Activated naive CD4-positive, alpha-beta T cell treated with anti-CD3 and anti-CD28 coated beads, Interleukin-2, amount 50 U/mL, for 24 hours (primary cell): ENCODE data around the gene RS1.

Experiments used
- H3K27ac Mint-ChIP-seq: one replicate; pipeline ENCODE4 v1.8.0; 2021; ENCODE audit warnings: mild to moderate bottlenecking, mixed read lengths
- H3K27me3 Mint-ChIP-seq: one replicate; pipeline ENCODE4 v1.8.0; 2021; ENCODE audit warnings: mixed read lengths
- H3K36me3 Mint-ChIP-seq: one replicate; pipeline ENCODE4 v1.8.0; 2021; ENCODE audit warnings: mixed read lengths
- H3K4me1 Mint-ChIP-seq: one replicate; pipeline ENCODE4 v1.8.0; 2021; ENCODE audit warnings: mixed read lengths
- H3K4me3 Mint-ChIP-seq: one replicate; pipeline ENCODE4 v1.8.0; 2021; ENCODE audit warnings: mild to moderate bottlenecking, mixed read lengths
- H3K9me3 Mint-ChIP-seq: one replicate; pipeline ENCODE4 v1.8.0; 2021; ENCODE audit warnings: mixed read lengths

Gene RS1

GRCh38 chrX:18643243-18643642 lies 28.7 kb downstream of the RS1 start:
- Mint-ChIP-seq H3K9me3 (no peaks in the 10 kb centered on the region), H3K27me3 (no peaks in the 10 kb centered on the region), H3K27ac (no peak overlapping the region), H3K36me3 (no peaks in the 10 kb centered on the region), H3K4me1 (no peaks in the 10 kb centered on the region), H3K4me3 (no peak overlapping the region)

DNA sequence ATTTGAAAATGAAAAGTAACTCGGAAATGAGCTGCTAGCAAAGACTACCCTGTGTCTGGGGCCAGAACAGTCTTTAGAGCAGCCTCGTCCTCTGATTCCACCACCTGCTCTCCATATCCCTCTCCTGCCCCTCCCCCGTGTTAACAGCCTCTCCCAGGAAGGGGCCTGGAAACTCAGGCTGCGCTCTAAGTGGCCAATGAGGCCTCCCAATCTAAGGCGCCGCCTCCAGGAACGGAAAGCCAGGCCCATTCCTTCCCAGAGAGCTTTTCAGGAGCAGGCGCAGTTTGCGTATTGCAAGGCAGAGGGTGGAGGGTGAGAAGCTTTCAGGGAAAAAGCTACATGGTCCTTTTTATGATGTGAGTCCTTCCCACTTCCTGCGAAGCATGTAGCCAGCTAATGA lies 31.2 kb downstream of the RS1 start:
- Mint-ChIP-seq H3K4me3 (no peak overlapping the region), H3K9me3 (no peaks in the 10 kb centered on the region), H3K4me1 (no peaks in the 10 kb centered on the region), H3K27me3 (no peaks in the 10 kb centered on the region), H3K27ac (no peak overlapping the region), H3K36me3 (no peaks in the 10 kb centered on the region)

DNA sequence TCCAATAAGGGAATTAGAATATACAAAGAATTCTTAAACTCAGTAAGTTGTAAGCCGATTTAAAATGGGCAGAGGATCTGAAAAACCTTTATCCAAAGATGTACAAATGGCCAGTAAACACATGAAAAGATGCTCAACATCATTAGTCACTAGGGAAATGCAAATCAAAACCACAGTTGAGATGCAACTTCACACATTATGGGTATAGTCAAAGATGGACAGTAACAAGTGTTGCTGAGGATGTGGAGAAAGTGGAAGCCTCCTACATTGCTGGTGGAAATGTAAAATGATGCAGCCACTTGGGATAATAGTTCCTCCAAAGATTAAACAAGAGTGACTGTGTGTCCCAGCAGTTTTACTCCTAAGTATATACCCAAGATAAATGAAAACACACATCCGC lies 32.6 kb downstream of the RS1 start:
- Mint-ChIP-seq H3K4me1 (no peaks in the 10 kb centered on the region), H3K36me3 (peaks cover 5% of the 10 kb centered on the region), H3K27me3 (no peaks in the 10 kb centered on the region), H3K4me3 (no peak overlapping the region), H3K9me3 (no peaks in the 10 kb centered on the region), H3K27ac (no peak overlapping the region)

DNA sequence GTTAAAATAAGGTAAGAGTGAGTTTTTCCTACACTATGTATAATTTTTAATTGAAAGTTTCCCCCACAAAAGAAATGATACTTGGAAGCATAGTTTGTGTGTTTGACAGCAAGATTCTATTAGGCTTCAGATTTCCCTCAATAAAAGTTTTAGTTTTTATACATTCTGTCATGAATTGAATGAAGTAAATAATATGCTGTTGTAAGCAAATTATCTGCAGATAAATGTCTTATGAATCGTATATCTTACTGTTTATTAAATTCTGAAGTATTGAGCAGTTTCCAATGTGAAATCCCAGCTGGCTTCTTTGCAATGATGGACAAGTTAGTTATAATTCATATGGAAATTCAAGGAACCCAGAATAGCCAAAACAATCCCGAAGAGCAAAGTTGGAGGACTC lies 33.5 kb downstream of the RS1 start:
- no peaks in the 10 kb centered on the region for H3K27me3 Mint-ChIP-seq
- H3K36me3 Mint-ChIP-seq: peaks cover 5% of the 10 kb centered on the region
- H3K4me1 Mint-ChIP-seq: no peaks in the 10 kb centered on the region
- H3K9me3 Mint-ChIP-seq: no peaks in the 10 kb centered on the region
- no peak overlapping the region for H3K27ac Mint-ChIP-seq
- H3K4me3 Mint-ChIP-seq: no peak overlapping the region

DNA sequence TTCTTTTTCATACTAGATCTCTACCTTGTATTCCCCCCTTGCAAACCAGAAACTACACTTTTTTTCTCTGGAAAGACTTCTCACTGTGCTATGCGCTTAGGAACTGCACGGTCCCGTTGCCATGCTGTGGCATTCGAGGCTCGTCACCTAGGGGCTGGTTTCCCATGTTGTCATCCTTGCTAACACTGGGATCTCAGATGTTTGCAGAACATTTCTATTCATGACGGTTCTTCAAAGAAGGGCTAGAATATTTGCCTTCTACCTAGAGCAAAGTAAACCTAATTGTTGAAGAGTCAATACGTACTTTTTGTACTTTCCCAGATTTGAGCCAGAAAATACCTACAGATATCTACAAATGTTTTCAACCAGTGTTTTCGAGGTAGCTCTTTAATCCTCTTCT lies 41.0 kb downstream of the RS1 start:
- Mint-ChIP-seq H3K36me3 (peaks cover 6% of the 10 kb centered on the region), H3K4me3 (no peak overlapping the region), H3K4me1 (no peaks in the 10 kb centered on the region), H3K27me3 (no peaks in the 10 kb centered on the region), H3K9me3 (no peaks in the 10 kb centered on the region), H3K27ac (no peak overlapping the region)

DNA sequence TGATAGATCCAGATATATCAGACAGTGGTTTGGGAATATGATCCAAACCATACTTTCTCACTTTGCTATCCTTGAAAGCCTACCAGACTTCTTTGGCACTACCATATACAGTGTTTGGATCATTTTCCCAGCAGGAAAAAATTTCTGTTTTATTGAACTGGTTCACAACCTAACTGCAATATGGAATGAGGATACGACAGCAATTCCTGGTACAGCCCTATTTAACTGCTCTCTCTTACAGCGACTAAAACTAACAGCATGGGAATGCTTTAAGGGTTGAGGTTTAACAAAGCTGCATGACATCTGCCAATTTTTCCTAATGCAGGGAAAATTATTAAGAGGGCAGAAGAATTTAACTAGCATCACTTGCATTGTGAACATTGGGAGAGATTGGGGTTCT lies 47.3 kb downstream of the RS1 start:
- H3K9me3 Mint-ChIP-seq: no peaks in the 10 kb centered on the region
- peaks cover 2% of the 10 kb centered on the region for H3K36me3 Mint-ChIP-seq
- no peaks in the 10 kb centered on the region for H3K4me1 Mint-ChIP-seq
- no peak overlapping the region for H3K4me3 Mint-ChIP-seq
- no peak overlapping the region for H3K27ac Mint-ChIP-seq
- no peaks in the 10 kb centered on the region for H3K27me3 Mint-ChIP-seq

GRCh38 chrX:18620349-18620748 lies 51.6 kb downstream of the RS1 start:
- Mint-ChIP-seq H3K4me3 (no peak overlapping the region), H3K9me3 (no peaks in the 10 kb centered on the region), H3K27ac (no peak overlapping the region), H3K27me3 (no peaks in the 10 kb centered on the region), H3K36me3 (peaks cover 4% of the 10 kb centered on the region), H3K4me1 (no peaks in the 10 kb centered on the region)

GRCh38 chrX:18619288-18619687 lies 52.6 kb downstream of the RS1 start:
- Mint-ChIP-seq H3K27ac (no peak overlapping the region), H3K9me3 (no peaks in the 10 kb centered on the region), H3K4me3 (no peak overlapping the region), H3K36me3 (peaks cover 4% of the 10 kb centered on the region), H3K27me3 (no peaks in the 10 kb centered on the region), H3K4me1 (no peaks in the 10 kb centered on the region)

DNA sequence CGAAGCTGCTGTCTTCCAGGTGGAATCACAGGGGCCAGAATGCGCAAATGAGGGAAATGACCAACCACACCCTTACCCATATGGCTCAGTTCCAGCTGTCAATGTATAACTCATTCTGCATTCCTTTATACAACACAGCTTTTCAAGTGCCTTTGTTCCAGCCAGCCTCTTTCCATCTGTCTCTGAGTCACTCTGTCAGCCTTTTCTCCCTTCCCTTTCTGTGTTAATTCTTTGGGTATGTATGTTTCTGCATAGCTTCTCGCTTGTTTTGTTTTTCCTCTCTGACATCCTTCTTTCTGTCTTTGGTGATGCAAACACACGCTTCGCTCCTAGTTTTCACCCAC lies 54.5 kb downstream of the RS1 start:
- Mint-ChIP-seq H3K9me3 (no peaks in the 10 kb centered on the region), H3K27ac (no peak overlapping the region), H3K4me3 (no peak overlapping the region)

GRCh38 chrX:18616688-18617406 lies 55.1 kb downstream of the RS1 start:
- Mint-ChIP-seq H3K36me3 (peaks cover 6% of the 10 kb centered on the region), H3K4me3 (no peak overlapping the region), H3K27me3 (no peaks in the 10 kb centered on the region), H3K27ac (no peak overlapping the region), H3K9me3 (no peaks in the 10 kb centered on the region), H3K4me1 (no peaks in the 10 kb centered on the region)

More for the DNA sequence above, 54.5 kb downstream of the RS1 start:
- no peaks in the 10 kb centered on the region for H3K4me1 Mint-ChIP-seq
- H3K36me3 Mint-ChIP-seq: peaks cover 6% of the 10 kb centered on the region
- H3K27me3 Mint-ChIP-seq: no peaks in the 10 kb centered on the region

GRCh38 chrX:18613930-18614639 lies 57.8 kb downstream of the RS1 start:
- no peaks in the 10 kb centered on the region for H3K4me1 Mint-ChIP-seq
- no peak overlapping the region for H3K27ac Mint-ChIP-seq
- no peak overlapping the region for H3K4me3 Mint-ChIP-seq
- no peaks in the 10 kb centered on the region for H3K9me3 Mint-ChIP-seq
- H3K36me3 Mint-ChIP-seq: peaks cover 13% of the 10 kb centered on the region
- no peaks in the 10 kb centered on the region for H3K27me3 Mint-ChIP-seq

GRCh38 chrX:18607966-18608365 lies 63.9 kb downstream of the RS1 start:
- Mint-ChIP-seq H3K27me3 (no peaks in the 10 kb centered on the region), H3K36me3 (peaks cover 13% of the 10 kb centered on the region), H3K4me3 (no peak overlapping the region), H3K4me1 (no peaks in the 10 kb centered on the region), H3K9me3 (no peaks in the 10 kb centered on the region), H3K27ac (no peak overlapping the region)

- Mint-ChIP-seq H3K4me1 (no peaks in the 10 kb centered on the region), H3K27ac (no peak overlapping the region)
Measured at GRCh38 chrX:18598413-18598812, 73.5 kb downstream of the RS1 start.

GRCh38 chrX:18596096-18596495 lies 75.8 kb downstream of the RS1 start:
- no peaks in the 10 kb centered on the region for H3K27me3 Mint-ChIP-seq
- H3K4me3 Mint-ChIP-seq: no peak overlapping the region
- H3K9me3 Mint-ChIP-seq: no peaks in the 10 kb centered on the region
- no peaks in the 10 kb centered on the region for H3K4me1 Mint-ChIP-seq
- H3K27ac Mint-ChIP-seq: no peak overlapping the region
- peaks cover 10% of the 10 kb centered on the region for H3K36me3 Mint-ChIP-seq

More at GRCh38 chrX:18598413-18598812, 73.5 kb downstream of the RS1 start:
- no peak overlapping the region for H3K4me3 Mint-ChIP-seq
- no peaks in the 10 kb centered on the region for H3K27me3 Mint-ChIP-seq
- no peaks in the 10 kb centered on the region for H3K9me3 Mint-ChIP-seq
- peaks cover 6% of the 10 kb centered on the region for H3K36me3 Mint-ChIP-seq

GRCh38 chrX:18594079-18594478 lies 77.8 kb downstream of the RS1 start:
- H3K9me3 Mint-ChIP-seq: no peaks in the 10 kb centered on the region
- no peaks in the 10 kb centered on the region for H3K27me3 Mint-ChIP-seq
- no peak overlapping the region for H3K27ac Mint-ChIP-seq

DNA sequence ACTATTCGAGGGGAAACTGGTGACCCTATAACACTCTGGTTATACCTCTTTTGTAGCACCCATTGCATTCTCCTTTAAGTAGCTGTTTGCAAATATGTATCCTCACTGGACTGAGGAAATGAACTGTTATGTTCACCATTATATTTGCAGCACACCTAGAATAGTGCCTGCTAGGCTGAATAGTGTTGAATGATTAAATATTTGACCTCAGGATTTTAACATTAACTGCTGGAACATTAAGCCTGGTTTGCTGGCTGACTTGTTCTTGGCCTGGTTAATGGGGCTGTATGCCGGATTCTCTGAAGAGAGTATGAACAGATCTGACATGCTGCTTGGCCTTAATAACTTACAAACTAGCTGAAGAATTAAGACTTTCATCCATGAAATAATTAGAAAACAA lies 80.1 kb downstream of the RS1 start:
- Mint-ChIP-seq H3K4me1 (no peaks in the 10 kb centered on the region), H3K27me3 (no peaks in the 10 kb centered on the region), H3K36me3 (peaks cover 12% of the 10 kb centered on the region)

More at GRCh38 chrX:18594079-18594478, 77.8 kb downstream of the RS1 start:
- H3K36me3 Mint-ChIP-seq: peaks cover 14% of the 10 kb centered on the region
- H3K4me3 Mint-ChIP-seq: no peak overlapping the region
- no peaks in the 10 kb centered on the region for H3K4me1 Mint-ChIP-seq

More for the DNA sequence above, 80.1 kb downstream of the RS1 start:
- no peak overlapping the region for H3K27ac Mint-ChIP-seq
- no peaks in the 10 kb centered on the region for H3K9me3 Mint-ChIP-seq
- H3K4me3 Mint-ChIP-seq: no peak overlapping the region
